ENCODE measurements around the gene MBP.

MBP gene

GRCh38 chr18:77017355-77017754 is 115.2 kb downstream of the MBP start:
- no peak for DNase-seq

- DNase-seq, result no peak
Measured at GRCh38 chr18:77016936-77017335, 115.6 kb downstream of the MBP start.

- DNase-seq, result no peak
Measured at GRCh38 chr18:77015771-77016710, 116.5 kb downstream of the MBP start.

- DNase-seq, result no peak
Measured at GRCh38 chr18:77015169-77015568, 117.4 kb downstream of the MBP start.

- DNase-seq, result no peak
Measured at GRCh38 chr18:77014538-77014937, 118.0 kb downstream of the MBP start.

- no peak for DNase-seq
Measured at GRCh38 chr18:77013811-77014521, 118.6 kb downstream of the MBP start.

GRCh38 chr18:77012806-77013541 is 119.6 kb downstream of the MBP start:
- no peak for DNase-seq

- no peak for DNase-seq
Measured at GRCh38 chr18:77012120-77012519, 120.5 kb downstream of the MBP start.

- DNase-seq, result no peak
Measured at GRCh38 chr18:77009675-77010074, 122.9 kb downstream of the MBP start.

- no peak for DNase-seq
Measured at GRCh38 chr18:77008576-77009315, 123.8 kb downstream of the MBP start.

GRCh38 chr18:77008006-77008405 is 124.6 kb downstream of the MBP start:
- no peak for DNase-seq

- DNase-seq, result no peak
Measured at GRCh38 chr18:77007251-77007650, 125.3 kb downstream of the MBP start.

- no peak for DNase-seq
Measured at GRCh38 chr18:77006305-77007175, 126.0 kb downstream of the MBP start.

GRCh38 chr18:77005651-77006195 is 126.9 kb downstream of the MBP start:
- DNase-seq, result no peak

- DNase-seq, result no peak
Measured at GRCh38 chr18:77004555-77005380, 127.8 kb downstream of the MBP start.

- DNase-seq, result no peak
Measured at GRCh38 chr18:77003316-77003715, 129.3 kb downstream of the MBP start.

- DNase-seq, result no peak
Measured at GRCh38 chr18:77002496-77002895, 130.1 kb downstream of the MBP start.

- no peak for DNase-seq
Measured at GRCh38 chr18:77001979-77002378, 130.6 kb downstream of the MBP start.

GRCh38 chr18:77001041-77001440 is 131.5 kb downstream of the MBP start:
- no peak for DNase-seq

GRCh38 chr18:77000527-77000926 is 132.1 kb downstream of the MBP start:
- no peak for DNase-seq

Measured in NCI-H2171 (cell line).